ELR (cell line): ENCODE results near the gene KMT2E.
"Not testable (repeated sequence)": the region's sequence is repeated elsewhere in the genome, so short reads cannot be mapped to it uniquely, and the experiment has no call there.

Experiments used
- DNase-seq: peaks from one replicate; pipeline ENCODE4 v3.0.0-alpha.2; 2015; ENCODE audit warnings: low read depth

KMT2E gene, protein sequence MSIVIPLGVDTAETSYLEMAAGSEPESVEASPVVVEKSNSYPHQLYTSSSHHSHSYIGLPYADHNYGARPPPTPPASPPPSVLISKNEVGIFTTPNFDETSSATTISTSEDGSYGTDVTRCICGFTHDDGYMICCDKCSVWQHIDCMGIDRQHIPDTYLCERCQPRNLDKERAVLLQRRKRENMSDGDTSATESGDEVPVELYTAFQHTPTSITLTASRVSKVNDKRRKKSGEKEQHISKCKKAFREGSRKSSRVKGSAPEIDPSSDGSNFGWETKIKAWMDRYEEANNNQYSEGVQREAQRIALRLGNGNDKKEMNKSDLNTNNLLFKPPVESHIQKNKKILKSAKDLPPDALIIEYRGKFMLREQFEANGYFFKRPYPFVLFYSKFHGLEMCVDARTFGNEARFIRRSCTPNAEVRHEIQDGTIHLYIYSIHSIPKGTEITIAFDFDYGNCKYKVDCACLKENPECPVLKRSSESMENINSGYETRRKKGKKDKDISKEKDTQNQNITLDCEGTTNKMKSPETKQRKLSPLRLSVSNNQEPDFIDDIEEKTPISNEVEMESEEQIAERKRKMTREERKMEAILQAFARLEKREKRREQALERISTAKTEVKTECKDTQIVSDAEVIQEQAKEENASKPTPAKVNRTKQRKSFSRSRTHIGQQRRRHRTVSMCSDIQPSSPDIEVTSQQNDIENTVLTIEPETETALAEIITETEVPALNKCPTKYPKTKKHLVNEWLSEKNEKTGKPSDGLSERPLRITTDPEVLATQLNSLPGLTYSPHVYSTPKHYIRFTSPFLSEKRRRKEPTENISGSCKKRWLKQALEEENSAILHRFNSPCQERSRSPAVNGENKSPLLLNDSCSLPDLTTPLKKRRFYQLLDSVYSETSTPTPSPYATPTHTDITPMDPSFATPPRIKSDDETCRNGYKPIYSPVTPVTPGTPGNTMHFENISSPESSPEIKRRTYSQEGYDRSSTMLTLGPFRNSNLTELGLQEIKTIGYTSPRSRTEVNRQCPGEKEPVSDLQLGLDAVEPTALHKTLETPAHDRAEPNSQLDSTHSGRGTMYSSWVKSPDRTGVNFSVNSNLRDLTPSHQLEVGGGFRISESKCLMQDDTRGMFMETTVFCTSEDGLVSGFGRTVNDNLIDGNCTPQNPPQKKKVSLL (N-terminal part only)

DNA sequence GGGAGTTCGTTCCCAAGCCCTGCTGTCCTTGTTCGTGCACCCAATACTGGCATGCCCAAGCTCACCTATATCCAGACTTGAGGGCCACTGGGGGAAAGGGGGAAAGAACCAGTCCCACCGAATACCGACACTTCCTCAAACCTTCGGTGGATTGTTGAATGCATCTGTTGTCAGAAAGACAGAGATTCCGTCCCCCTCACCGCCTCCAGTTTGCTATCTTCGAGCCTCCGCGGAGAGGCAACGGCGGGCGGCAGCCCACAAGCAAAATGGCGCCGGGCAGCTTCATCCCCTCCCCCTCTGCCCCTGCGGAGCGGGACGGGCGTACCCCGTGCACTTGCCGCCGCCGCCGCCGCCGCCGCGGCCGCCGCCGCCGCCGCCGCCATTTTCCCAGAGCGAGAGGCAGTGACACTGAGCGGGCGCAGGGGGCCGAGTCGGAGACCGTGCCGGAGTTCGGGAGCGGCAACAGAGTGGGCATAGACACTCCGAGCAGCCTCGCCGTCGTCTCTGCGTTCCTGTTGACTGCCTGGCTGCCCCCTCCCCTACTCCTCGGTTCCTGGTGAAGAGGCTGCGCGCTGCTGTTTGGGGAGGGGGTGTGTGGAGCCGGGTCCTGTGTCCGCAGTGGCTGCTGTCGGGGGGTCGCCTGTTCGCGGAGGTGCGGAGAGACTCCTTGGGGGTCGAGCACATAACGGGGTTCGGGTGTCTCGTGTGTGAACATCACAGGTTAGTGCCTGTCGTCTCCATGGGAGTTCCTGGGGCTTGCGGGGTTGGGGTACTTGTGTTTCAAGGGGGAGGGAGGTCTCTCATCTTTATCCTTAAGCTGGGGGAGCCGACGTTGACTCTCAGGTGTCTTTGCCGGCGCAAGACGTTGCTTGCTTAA lies at the start of gene KMT2E:
TSS of gene KMT2E (plus strand) at position 390 of the 877 bp plus-strand sequence. CDS start 26,748 bp downstream, outside the sequence.
- DNase-seq: peak; percentile 87

DNA sequence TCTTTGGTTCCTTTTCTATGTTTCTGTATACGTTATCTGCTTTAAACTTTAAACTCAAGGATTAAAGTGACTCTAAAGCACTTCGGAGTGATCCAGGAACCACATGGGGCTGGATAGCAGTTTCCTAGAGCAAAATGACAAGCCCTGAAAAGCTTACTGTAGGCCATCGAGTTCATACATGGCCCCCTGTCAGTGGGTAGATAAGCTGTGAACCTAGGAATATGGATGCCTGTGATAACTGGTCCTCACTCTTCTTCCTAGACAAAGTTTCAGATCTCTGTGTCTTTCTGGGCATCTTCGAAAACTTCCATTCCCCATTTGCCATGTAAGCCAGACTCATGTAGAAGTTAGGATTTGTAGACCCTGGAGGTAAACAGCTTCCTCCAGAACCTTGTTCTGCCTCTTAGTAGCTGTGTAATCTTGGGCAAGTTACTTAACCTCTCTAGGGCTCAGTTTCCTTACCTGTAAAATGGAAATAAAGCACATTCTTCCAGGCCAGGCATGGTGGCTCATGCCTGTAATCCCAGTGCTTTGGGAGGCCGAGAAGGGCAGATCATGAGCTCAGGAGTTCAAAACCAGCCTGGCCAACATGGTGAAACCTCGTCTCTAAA lies 49.3 kb upstream of the KMT2E start:
- DNase-seq: no peak

DNA sequence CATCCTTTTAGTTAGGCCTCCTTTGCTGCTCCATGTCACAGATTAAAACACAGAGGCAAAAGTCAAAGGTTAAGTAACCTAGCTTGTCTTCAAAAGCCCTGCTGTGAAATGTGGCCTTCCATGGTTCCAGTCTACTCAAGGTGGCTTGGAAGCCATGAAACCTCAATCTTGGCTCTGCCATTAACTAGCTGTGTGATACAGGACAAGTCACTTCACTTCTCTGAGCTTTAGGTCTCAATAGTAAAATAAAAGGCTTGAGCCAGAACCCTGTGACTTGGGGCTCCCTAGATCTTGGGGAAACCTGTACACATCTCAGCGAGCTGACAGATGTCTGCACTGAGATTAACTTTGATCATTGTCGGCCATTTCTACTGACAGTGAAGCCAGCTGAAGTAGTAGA lies 48.0 kb upstream of the KMT2E start:
- no peak for DNase-seq

DNA sequence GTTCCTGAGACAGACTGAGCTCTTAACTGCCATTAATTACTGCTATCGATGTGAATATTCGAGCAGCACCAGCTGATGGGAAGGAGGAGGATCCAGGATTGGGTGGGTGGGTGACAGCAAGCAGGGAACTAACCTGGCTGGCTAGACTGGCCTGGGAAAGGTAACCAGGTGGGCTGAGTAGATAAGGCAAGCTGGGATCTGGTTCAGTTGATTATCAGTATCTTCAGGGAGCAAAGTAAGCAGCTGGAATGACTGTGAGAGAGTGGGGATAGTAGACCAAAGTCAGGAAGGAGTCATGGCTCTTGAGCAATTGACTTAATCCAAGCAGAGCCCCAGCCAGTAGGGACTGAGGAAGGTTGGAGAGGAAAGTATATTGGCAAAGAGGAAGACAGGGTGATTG lies 46.9 kb upstream of the KMT2E start:
- DNase-seq: no peak

DNA sequence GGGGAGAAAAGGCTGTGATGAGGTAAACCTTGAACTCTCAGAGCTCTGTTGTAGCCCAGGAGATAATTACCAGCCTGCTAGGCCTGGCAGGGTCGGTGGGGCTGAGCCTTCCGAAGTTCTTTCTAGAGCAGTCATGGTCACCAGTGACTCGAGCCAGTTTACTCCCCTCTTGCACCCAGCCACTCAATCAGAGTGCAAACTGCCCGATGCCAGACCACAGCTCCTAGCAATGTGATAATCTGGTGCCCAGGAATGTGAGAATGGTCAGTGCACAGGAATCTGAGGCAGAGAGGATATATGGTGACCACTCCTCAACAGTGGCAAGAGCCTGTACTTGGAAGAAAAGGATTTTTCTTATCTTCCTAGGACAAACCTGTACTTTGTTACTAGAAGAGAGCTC lies 46.4 kb upstream of the KMT2E start:
- DNase-seq: peak; percentile 49

DNA sequence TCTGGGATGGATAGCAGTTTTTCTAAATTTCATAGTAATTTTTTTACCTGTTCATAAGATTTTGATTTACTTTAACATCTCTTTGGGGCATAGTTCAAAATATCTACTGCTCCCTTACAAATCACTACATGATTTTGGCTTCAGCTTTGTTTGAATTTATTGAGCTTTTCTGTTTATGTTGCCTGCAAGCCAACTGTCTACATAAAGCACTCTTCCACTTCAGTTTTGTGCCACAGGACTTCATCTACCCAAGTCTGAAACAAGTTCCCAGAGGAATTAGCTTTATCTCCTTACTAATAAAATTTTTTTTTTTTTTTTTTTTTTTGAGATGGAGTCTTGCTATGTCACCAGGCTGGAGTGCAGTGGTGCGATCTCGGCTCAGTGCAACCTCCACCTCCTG lies 45.4 kb upstream of the KMT2E start:
- DNase-seq: no peak

DNA sequence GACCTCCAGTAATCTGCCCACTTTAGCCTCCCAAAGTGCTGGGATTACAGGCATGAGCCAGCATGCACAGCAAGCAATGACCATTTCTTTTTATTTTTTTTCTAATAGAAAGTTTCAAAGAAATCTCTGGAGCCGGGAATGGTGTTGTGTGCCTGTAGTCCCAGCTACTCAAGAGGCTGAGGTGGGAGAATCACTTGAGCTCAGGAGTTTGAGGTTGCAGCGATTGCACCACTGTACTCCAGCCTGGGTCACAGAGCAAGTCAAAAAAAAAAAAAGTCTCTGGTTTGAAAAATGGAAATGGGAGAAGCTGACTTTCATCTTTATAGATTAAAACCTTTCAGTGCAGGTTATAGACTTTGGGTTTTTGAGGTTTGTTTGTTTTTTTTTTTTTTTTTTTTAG lies 44.8 kb upstream of the KMT2E start:
- no peak for DNase-seq

DNA sequence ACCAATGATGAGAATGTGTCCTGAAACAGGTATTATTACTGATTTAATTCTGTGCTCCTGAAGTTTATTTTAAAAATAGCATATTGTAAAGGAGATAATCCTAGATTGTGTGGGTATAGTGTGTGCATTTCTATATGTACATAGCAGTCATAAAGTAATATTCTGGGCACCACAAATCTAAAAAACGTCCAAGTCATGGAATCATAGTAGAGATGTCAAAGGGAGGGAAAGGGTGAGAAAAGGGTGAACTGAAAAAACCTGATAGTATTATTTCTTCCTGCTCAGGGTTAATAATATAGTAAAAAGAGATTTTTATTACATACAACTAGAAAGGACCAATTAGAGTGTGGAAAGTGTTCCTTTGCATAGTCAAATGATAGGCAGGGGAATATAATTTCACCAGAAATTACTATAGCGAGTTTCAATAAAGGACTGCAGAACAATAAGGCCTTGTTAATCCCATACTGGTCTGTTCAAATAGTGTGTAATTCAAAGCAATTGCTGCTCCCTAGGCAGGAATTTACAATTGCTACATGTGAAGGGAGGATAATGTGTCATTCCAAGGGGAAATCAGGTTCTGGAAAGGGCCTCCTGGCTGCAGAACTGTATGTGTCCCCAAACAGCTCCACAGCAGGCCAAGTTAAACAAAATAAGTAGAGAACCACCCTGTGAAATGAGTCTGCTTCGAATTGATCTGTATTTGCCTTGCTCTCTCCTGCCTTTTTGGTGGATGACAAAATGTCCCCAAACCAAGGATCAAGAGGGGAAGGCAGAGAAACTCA lies 42.5 kb upstream of the KMT2E start:
- DNase-seq: peak; percentile 43

DNA sequence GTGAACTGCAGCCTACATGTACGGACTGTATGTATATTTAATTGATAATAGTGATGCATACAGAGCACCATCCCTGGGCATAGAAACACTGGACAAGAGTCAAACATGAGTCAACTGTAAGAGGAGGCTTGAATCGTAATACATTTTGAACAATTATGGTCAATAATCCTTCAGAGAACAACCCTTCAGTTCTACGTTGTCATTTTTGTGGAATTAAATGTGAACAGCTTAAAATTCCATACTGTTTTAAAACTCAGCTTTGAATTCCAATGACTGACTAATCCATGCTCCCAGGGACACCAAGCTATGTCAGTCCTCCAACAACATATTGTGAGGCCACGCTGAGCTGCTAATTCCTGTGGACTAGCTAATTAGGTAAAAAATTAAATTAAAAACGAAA lies 41.5 kb upstream of the KMT2E start:
- DNase-seq: peak; percentile 76

DNA sequence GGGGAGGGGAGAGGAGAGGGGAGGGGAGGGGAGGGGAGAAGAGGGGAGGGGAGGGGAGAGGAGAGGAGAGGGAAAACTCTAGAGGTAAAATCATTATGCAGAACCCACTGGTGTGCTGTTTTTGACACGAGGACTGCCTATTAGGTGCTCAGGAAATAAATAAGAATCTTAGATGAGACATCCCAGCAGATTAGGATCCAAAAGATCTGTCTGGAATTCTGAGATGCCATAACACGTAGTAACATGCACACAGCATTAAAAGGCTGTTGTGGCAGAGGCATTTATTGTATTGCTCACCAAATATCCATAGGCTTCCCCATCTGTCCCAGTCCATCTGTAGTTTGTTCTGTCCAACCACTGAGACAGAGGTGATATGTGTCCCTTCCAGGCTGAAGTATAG lies 40.8 kb upstream of the KMT2E start:
- DNase-seq: peak; percentile 69

DNA sequence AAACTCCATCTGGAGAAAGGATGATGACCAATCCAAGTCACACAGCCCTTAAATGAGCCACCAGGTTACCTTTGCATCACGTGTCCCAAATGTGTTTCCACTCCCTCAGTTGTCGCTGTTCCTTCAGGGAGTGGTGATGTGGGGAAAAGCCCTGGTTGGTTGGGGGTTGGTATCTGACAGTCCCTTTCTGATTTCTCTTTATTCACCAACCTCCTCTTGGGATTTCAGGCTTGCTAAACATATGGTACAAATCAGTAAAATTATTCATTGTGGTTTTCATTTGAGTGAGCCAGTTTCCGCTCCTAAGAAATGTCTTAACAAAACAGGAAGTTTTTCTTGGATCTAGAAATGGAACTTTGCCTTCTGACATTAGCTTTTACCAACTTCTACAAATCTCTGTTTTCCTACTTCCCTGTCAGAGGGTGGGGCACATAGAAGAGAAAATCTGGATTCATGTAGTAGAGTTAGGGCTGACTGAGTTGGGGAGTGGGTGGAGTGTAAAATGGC lies 40.0 kb upstream of the KMT2E start:
- DNase-seq: peak; percentile 85

DNA sequence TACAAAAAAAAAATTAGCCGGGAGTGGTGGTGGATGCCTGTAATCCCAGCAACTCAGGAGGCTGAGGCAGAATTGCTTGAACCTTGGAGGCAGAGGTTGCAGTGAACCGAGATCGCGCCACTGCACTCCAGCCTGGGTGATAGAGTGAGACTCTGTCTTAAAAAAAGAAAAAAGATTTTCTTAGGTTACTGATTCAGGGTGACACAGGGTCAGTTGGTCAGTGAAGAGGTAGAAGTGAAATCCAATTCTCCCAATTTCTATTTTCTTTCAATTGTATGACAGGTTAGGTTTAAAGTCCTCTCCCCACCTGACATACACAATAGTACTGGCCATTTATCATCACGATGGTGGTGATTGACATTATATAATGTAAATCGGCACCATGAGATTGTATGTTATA lies 38.5 kb upstream of the KMT2E start:
- not testable (repeated sequence) for DNase-seq

DNA sequence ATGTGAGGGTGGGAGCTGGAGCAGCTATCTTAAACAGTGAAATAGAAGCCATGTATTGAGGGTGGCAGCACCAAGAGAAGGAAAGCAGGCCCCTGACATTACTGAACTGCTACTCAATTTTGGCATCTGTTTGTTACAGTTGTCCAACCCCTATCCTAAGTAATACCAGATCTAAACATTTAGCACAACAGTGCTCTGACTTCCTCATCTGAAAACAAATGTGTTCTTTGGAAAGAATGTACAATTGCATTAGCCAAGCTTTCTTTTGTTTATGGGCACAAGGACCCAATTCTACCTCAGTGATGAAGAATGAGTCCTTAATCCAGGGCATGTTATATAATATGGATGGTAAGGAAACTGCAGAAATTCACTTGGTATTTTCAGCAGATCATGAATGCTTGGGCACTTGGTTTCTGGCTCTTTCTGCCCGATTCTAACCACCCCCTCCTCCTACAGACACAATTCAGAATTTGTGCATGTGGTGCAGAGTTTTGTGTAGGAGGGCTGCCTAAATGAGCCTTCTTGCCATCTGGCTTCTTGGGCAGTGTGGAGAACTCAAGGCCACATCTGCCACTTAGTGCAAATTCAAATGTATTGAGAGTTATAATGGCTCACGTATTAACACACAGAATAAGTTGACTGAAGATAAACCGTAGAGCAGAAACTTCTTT lies 36.9 kb upstream of the KMT2E start:
- no peak for DNase-seq

DNA sequence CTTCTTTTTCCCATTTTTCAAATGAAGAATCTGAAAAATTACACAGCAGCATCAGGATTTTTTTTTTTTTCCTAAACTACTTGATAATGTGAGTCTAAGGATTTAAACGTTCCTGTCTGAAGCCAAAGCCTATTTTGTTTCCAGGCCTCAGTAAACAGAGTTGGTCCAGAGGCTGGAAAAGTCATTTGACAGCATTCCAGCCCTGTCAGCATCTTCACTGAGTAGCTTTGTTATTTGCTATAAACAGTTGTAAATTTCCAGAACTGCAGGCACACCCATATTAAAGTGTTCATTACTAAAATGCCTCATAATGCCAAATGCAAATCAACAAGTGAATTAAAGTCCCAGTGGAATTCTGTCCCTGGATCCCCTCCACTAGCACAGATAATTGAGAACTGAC lies 35.5 kb upstream of the KMT2E start:
- DNase-seq: no peak

DNA sequence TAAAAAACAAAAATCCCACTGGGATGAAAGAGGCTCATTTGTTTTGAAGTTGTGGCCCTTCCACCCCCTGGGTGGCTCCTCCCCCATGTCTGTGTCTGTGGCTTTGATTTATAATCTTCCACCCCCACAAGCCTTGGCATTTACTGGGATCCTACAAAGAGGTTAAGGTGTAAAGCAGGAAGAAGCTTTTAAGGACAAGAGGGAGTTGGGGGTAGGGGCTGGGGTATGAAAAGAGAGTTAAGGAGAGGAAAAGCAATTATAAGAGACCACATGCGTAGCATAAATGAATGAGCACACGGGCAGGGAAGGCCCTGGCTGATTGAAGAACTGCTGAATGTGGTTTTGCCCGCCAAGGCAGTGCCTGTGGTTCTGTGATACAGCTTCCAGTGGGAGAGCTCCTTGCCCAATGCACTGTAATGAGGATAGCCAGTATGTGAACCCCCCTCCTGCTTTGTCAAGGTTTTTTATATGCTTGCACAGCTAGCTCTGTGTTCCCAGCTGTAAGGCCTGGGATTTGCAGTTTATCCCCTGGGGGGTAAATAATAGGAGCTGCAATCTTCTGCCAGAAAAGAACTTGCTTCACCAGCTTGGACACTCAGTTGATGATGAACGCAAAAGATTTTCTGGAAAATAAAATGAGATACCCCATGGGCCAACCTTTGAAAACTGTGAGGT lies 34.7 kb upstream of the KMT2E start:
- DNase-seq: peak; percentile 52

DNA sequence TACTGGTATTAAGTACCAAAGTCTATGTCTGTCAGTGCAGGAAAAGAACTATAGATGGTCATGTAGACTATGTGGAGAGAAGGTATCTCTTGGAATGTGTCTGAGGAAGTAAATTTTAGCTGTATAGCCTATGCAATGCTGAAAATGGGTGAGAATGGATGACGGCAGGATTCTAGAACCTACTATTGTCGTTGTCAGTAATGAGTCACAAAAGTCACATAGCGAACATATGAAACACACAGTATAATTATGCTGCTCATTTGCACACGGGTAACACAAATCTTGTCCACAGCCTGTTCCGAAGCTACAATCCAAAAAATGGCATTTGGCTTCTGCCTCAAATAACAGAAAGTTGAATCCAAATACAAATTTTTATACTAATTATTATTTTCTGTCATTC lies 33.6 kb upstream of the KMT2E start:
- peak; percentile 78 for DNase-seq

DNA sequence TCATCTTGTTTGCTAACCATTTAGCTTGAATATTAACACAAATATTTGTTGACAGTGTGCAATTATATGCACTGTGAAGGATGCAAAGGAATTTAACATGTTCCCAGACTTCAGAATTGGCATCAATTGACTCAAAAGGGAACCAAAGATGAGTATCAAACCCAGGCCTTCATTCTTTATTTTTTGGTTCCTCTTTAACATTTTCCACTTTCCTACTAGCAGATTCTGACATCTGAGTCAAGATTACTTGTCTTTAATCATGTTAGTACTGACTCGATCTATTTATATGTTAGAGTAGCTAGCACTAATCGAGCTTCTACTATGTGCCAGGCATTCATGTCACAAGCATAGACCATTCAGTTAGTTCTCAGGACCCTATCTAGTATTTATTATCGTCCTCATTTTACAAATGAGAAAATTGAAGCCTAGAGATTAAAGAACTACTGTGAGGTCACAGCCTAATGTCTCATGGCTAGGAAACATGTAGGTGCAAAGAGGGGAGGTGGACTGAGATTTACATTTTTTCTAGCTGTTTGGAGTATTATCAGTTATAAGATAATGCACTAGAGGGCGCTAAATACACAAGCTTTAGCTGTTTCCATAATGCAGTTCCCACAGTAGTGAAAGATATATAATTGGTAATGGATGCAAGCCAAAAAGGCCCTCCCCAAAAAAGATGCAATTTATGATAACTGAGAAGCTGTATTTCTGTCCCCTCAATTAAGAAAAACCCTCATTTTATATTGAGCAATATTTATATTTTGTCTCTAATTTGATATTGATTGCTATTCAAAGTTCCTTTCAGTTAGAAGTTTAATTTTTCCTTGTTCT lies 32.9 kb upstream of the KMT2E start:
- peak; percentile 84 for DNase-seq

DNA sequence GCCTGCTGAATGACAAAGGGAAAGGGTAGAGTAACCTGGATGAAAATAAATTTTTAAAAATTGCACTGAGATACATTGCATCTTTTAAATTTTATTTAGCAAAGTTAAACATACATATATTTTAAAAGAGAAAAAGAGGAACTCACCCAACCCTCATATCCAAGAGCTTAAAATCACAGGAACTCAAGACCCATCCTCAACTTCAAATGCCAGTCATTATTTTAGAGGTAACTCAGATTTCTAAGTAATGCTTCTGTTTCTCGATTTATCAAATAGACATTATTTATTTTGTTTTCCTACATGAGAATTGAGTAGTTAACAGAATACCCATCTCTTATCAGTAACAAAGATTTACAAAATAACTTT lies 32.4 kb upstream of the KMT2E start:
- no peak for DNase-seq
